Activated naive CD4-positive, alpha-beta T cell treated with anti-CD3 and anti-CD28 coated beads for 36 hours (primary cell): ENCODE measurements around the gene EIF4EBP2. TPM values are rescaled to one million over a fixed set of nuclear protein-coding genes. Genes with fewer than 3 reads are reported as not detected.

Experiments
- CTCF ChIA-PET: fragments of 350-600 bp; sonication (Branson Sonifier 250); formaldehyde crosslinking; loops from one replicate; lab custom pipeline; 2021; ENCODE audit warnings: antibody characterized with exemption; lab: Charles Lee
- DNase-seq: peaks from one replicate; pipeline ENCODE4 v3.0.0-alpha.2; 2020
- H3K27ac Mint-ChIP-seq: one replicate; pipeline ENCODE4 v1.8.0; 2021; ENCODE audit warnings: mild to moderate bottlenecking, mixed read lengths
- H3K27me3 Mint-ChIP-seq: one replicate; pipeline ENCODE4 v1.8.0; 2021; ENCODE audit warnings: low read depth, mixed read lengths
- H3K36me3 Mint-ChIP-seq: one replicate; pipeline ENCODE4 v1.8.0; 2021; ENCODE audit warnings: low read depth, mixed read lengths
- H3K4me1 Mint-ChIP-seq: one replicate; pipeline ENCODE4 v1.8.0; 2021; ENCODE audit warnings: low read depth, mixed read lengths
- H3K4me3 Mint-ChIP-seq: one replicate; pipeline ENCODE4 v1.8.0; 2021; ENCODE audit warnings: mild to moderate bottlenecking, moderate library complexity, mixed read lengths
- H3K9me3 Mint-ChIP-seq: one replicate; pipeline ENCODE4 v1.8.0; 2021; ENCODE audit warnings: mixed read lengths
- intact Hi-C: fragments of 100-400 bp; cut with micrococcal nuclease; formaldehyde crosslinking; loops from one replicate; pipeline ENCODE4 v1.15.1; 2023
- total RNA-seq, 2 experiments: library from RNA; stranded (reverse); gene quantifications; one replicate each; pipeline ENCODE4 v1.2.3, GENCODE V29; 2021

Gene EIF4EBP2
- total RNA-seq, 2 experiments from 2014 or later: 20.0 to 21.0 TPM

- CTCF ChIA-PET: no interaction called here
- Mint-ChIP-seq H3K27ac (no peak overlapping the region), H3K4me1 (peaks cover 22% of the 10 kb centered on the region), H3K9me3 (no peaks in the 10 kb centered on the region), H3K4me3 (no peak overlapping the region), H3K27me3 (peaks cover 35% of the 10 kb centered on the region), H3K36me3 (peaks cover 2% of the 10 kb centered on the region)
- intact Hi-C loops: no loop called here
- no peak for DNase-seq
Observed at GRCh38 chr10:70437721-70438120, 33.8 kb downstream of the EIF4EBP2 start.

DNA sequence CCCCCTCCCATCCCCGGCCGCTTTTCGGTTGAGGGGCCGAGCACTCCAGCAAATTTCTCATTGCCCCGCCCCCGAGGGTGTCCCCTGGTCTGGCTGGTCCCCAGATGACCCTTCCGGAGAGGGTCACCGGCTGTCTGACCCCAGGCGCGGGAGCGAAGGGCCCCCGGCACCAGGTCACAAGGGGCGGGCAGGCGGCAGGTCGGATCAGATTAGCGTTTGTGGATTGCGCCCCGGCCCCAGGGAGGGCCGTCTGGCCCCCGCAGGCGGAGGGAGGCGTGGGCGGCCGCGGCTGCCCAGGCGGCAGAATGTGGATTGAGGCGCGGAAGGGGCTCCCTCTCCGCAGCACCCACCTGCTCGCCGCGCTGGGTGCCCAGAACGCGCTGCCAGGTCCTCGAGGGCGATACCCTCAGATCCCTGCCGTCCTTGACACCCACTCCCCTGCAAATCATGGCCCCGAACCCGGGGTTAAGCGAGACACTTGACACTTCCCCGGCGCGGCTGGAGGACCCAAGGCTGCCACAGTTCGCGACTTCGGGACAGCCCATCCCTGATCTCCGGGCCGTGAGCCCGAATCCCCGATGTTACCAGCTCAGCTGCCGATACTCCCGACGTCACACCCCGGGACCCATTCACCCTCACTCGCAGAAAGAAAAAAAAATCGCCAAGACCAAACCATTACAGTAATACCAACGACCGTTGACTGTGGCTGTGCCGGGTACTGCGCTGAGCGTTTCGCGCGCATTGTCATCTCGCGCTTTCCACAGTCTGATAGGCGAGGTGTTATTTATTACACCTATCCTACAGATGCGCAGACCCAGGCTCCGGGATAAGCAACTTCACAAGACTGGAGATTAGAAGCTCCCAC, 36.6 kb downstream of the EIF4EBP2 start:
- DNase-seq: peak; percentile 48
- H3K27ac Mint-ChIP-seq: no peak overlapping the region
- intact Hi-C loops: no loop called here
- peaks cover 2% of the 10 kb centered on the region for H3K36me3 Mint-ChIP-seq
- CTCF ChIA-PET: no interaction called here
- H3K4me1 Mint-ChIP-seq: peaks cover 8% of the 10 kb centered on the region
- H3K27me3 Mint-ChIP-seq: peaks cover 39% of the 10 kb centered on the region
- peak overlapping the region; percentile 49 for H3K4me3 Mint-ChIP-seq
- no peaks in the 10 kb centered on the region for H3K9me3 Mint-ChIP-seq

DNA sequence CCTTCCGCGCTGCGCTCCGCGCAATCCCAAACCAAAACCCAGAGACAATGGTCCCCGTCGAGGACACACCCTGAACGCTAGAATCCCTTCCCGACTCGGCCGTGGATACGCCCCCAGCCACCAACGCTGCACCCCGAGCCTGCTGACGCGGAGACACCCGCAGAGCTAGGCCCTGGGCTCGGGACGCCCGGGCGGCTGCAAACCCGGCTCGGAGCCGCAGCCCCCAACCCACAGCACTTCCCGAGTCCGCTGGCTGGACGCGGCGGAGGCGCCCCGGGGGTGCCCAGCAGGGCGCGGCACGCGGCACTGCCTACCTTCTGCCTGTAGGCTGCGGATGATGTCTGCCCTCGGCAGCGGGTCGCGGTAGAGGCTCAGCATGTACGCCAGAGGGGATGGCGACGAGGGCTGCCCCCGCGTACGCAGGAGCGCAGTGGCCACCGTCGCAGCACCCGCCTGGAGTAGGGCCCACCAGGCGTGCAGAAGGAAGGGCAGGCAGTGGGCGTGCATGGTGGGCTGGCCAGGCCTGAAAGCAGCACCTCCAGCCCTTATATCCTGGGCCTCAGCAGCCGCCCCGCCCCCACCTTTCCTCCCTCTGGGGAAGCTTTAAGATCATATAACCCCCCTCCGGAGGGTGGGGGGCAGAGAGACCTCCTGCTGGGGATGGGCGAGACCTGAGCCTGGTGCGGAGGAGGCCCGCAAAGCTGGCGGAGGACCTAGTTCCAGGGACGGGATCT, 37.4 kb downstream of the EIF4EBP2 start, which contains the start of gene NODAL:
Gene NODAL (minus strand): TSS at position 521 of the 734 bp plus-strand sequence. CDS start 14 bp downstream, at position 507.
- Mint-ChIP-seq H3K4me3 (peak within 1 kb of the TSS; percentile 49), H3K27me3 (peaks cover 39% of the 10 kb centered on the region), H3K4me1 (peaks cover 8% of the 10 kb centered on the region), H3K36me3 (no peaks in the 10 kb centered on the region), H3K27ac (no peak within 1 kb of the TSS), H3K9me3 (no peaks in the 10 kb centered on the region)
- DNase-seq: no peak
- intact Hi-C loops: no loop called here
- CTCF ChIA-PET: interaction anchor here (0.6 to 1.5 kb wide), 2 partner anchors 14 to 176 kb away, joined by 3 to 4 read pairs; no protein-coding TSS in a partner anchor

- Mint-ChIP-seq H3K4me1 (peaks cover 8% of the 10 kb centered on the region), H3K4me3 (no peak overlapping the region), H3K9me3 (no peaks in the 10 kb centered on the region), H3K27ac (no peak overlapping the region), H3K36me3 (no peaks in the 10 kb centered on the region), H3K27me3 (peaks cover 39% of the 10 kb centered on the region)
- CTCF ChIA-PET: interaction anchor here (0.6 to 1.5 kb wide), 2 partner anchors 14 to 176 kb away, joined by 3 to 4 read pairs; no protein-coding TSS in a partner anchor
- intact Hi-C loops: no loop called here
- no peak for DNase-seq
Observed at GRCh38 chr10:70441895-70442309, 38.0 kb downstream of the EIF4EBP2 start.

- Mint-ChIP-seq H3K4me1 (peaks cover 8% of the 10 kb centered on the region), H3K27ac (no peak overlapping the region), H3K4me3 (no peak overlapping the region), H3K9me3 (no peaks in the 10 kb centered on the region), H3K36me3 (no peaks in the 10 kb centered on the region), H3K27me3 (peaks cover 39% of the 10 kb centered on the region)
- CTCF ChIA-PET: interaction anchor here (0.6 to 1.5 kb wide), 3 partner anchors 13 to 177 kb away, joined by 3 to 4 read pairs (median 3); no protein-coding TSS in a partner anchor
- DNase-seq: no peak
- intact Hi-C loops: no loop called here
Observed at GRCh38 chr10:70442332-70442988, 38.5 kb downstream of the EIF4EBP2 start.

- Mint-ChIP-seq H3K27ac (no peak overlapping the region), H3K4me3 (no peak overlapping the region), H3K36me3 (no peaks in the 10 kb centered on the region), H3K27me3 (peaks cover 28% of the 10 kb centered on the region), H3K9me3 (no peaks in the 10 kb centered on the region), H3K4me1 (peaks cover 8% of the 10 kb centered on the region)
- intact Hi-C loops: no loop called here
- no peak for DNase-seq
- CTCF ChIA-PET: interaction anchor here (0.6 kb wide), 1 partner anchor 443 kb away, joined by 3 read pairs; no protein-coding TSS in a partner anchor
Observed at GRCh38 chr10:70444744-70445143, 40.8 kb downstream of the EIF4EBP2 start.

GRCh38 chr10:70445718-70446657, 42.0 kb downstream of the EIF4EBP2 start:
- Mint-ChIP-seq H3K27me3 (peaks cover 19% of the 10 kb centered on the region), H3K4me1 (peaks cover 3% of the 10 kb centered on the region), H3K9me3 (no peaks in the 10 kb centered on the region), H3K27ac (no peak overlapping the region), H3K36me3 (no peaks in the 10 kb centered on the region), H3K4me3 (no peak overlapping the region)
- DNase-seq: no peak
- intact Hi-C loops: no loop called here
- CTCF ChIA-PET: interaction anchor here (1.2 to 2.0 kb wide), 2 partner anchors 15 to 16 kb away, joined by 3 to 10 read pairs; no protein-coding TSS in a partner anchor

DNA sequence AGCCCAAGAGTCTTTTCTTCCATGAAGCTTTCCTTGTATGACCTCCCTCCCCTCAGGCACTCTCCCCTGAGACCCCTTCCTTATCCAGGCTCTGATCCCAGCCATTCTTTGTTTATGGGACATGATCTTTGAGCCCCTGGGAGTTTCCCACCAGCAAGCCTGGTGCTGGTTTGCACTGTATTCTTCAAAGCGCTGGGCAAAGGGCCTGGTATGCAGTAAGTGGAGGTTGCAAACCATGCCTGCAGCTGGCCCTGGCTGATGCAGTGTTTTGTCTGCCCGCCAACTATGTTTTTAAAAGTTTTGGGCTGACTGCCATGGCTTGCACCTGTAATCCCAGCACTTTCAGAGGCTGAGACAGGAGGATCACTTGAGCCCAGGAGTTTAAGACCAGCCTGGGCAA, 44.3 kb downstream of the EIF4EBP2 start:
- CTCF ChIA-PET: no interaction called here
- H3K4me3 Mint-ChIP-seq: no peak overlapping the region
- no peak for DNase-seq
- intact Hi-C loops: no loop called here
- peaks cover 2% of the 10 kb centered on the region for H3K27me3 Mint-ChIP-seq
- no peak overlapping the region for H3K27ac Mint-ChIP-seq
- no peaks in the 10 kb centered on the region for H3K36me3 Mint-ChIP-seq
- no peaks in the 10 kb centered on the region for H3K9me3 Mint-ChIP-seq
- H3K4me1 Mint-ChIP-seq: no peaks in the 10 kb centered on the region

- H3K36me3 Mint-ChIP-seq: no peaks in the 10 kb centered on the region
- DNase-seq: no peak
- intact Hi-C loops: no loop called here
- peaks cover 5% of the 10 kb centered on the region for H3K4me1 Mint-ChIP-seq
- no peak overlapping the region for H3K27ac Mint-ChIP-seq
- peaks cover 35% of the 10 kb centered on the region for H3K27me3 Mint-ChIP-seq
- CTCF ChIA-PET: interaction anchor here (0.6 to 1.7 kb wide), 4 partner anchors 11 to 95 kb away, joined by 3 to 7 read pairs (median 4); no protein-coding TSS in a partner anchor
- H3K4me3 Mint-ChIP-seq: no peak overlapping the region
- no peaks in the 10 kb centered on the region for H3K9me3 Mint-ChIP-seq
Observed at GRCh38 chr10:70455213-70455630, 51.3 kb downstream of the EIF4EBP2 start.

- H3K27ac Mint-ChIP-seq: no peak overlapping the region
- no peak for DNase-seq
- CTCF ChIA-PET: interaction anchor here (0.8 to 1.3 kb wide), 3 partner anchors 14 to 310 kb away, joined by 3 to 4 read pairs (median 3); partner anchors contain the start of gene TYSND1
- peaks cover 5% of the 10 kb centered on the region for H3K4me1 Mint-ChIP-seq
- peaks cover 39% of the 10 kb centered on the region for H3K27me3 Mint-ChIP-seq
- H3K4me3 Mint-ChIP-seq: no peak overlapping the region
- no peaks in the 10 kb centered on the region for H3K36me3 Mint-ChIP-seq
- H3K9me3 Mint-ChIP-seq: no peaks in the 10 kb centered on the region
- intact Hi-C loops: no loop called here
Observed at GRCh38 chr10:70456164-70456563, 52.2 kb downstream of the EIF4EBP2 start.

DNA sequence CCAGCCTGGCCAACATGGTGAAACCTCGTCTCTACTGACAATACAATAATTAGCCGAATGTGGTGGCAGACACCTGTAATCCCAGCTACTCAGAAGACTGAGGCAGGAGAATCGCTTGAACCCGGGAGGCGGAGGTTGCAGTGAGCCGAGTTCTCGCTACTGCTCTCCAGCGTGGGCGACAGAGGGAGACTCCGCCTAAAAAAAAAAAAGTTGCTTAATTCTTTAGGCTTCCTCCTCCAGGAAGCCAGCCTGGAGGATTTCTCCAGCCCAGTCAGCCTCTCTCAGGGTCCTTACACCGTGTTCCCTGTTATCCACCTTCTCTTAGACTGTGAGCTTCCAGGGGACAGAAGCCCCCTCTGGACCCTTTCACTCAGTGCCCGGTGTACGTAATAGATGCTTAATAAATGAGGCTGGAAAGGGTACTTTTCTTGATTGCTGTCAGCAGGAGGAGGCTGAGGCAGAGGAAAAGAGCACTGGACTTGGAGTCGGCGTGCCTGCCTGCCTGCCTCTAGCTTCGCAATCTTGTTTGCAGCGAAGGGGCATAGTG, 53.9 kb downstream of the EIF4EBP2 start:
- CTCF ChIA-PET: no interaction called here
- peak overlapping the region; percentile 24 for H3K4me3 Mint-ChIP-seq
- H3K4me1 Mint-ChIP-seq: peaks cover 5% of the 10 kb centered on the region
- intact Hi-C loops: no loop called here
- H3K27ac Mint-ChIP-seq: no peak overlapping the region
- H3K36me3 Mint-ChIP-seq: no peaks in the 10 kb centered on the region
- H3K27me3 Mint-ChIP-seq: peaks cover 39% of the 10 kb centered on the region
- DNase-seq: no peak
- H3K9me3 Mint-ChIP-seq: no peaks in the 10 kb centered on the region
